LHCN-M2 (cell line): ENCODE data around the gene EML1. TPM values are rescaled to one million over a fixed set of nuclear protein-coding genes. Genes with fewer than 3 reads are reported as not detected.

ENCODE experiments used
- DNase-seq: peaks from one replicate; pipeline ENCODE4 v3.0.0-alpha.2; 2012; ENCODE audit warnings: low read depth
- polyA plus RNA-seq: library from polyadenylated mRNA; unstranded; fragments of >200 nt; gene quantifications from one replicate; pipeline ENCODE4 v1.2.1, GENCODE V29; 2012; ENCODE audit warnings: missing spikeins
- total RNA-seq: library from RNA; depleted of rRNA; stranded (reverse); fragments of >200 nt; gene quantifications from 2 replicates; pipeline ENCODE4 v1.2.3, GENCODE V29; 2014; rRNA removed

The EML1 gene, protein sequence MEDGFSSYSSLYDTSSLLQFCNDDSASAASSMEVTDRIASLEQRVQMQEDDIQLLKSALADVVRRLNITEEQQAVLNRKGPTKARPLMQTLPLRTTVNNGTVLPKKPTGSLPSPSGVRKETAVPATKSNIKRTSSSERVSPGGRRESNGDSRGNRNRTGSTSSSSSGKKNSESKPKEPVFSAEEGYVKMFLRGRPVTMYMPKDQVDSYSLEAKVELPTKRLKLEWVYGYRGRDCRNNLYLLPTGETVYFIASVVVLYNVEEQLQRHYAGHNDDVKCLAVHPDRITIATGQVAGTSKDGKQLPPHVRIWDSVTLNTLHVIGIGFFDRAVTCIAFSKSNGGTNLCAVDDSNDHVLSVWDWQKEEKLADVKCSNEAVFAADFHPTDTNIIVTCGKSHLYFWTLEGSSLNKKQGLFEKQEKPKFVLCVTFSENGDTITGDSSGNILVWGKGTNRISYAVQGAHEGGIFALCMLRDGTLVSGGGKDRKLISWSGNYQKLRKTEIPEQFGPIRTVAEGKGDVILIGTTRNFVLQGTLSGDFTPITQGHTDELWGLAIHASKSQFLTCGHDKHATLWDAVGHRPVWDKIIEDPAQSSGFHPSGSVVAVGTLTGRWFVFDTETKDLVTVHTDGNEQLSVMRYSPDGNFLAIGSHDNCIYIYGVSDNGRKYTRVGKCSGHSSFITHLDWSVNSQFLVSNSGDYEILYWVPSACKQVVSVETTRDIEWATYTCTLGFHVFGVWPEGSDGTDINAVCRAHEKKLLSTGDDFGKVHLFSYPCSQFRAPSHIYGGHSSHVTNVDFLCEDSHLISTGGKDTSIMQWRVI
- total RNA-seq, result 27.2 and 27.8 TPM in 2 replicates
- 7.0 TPM for polyA plus RNA-seq

DNA sequence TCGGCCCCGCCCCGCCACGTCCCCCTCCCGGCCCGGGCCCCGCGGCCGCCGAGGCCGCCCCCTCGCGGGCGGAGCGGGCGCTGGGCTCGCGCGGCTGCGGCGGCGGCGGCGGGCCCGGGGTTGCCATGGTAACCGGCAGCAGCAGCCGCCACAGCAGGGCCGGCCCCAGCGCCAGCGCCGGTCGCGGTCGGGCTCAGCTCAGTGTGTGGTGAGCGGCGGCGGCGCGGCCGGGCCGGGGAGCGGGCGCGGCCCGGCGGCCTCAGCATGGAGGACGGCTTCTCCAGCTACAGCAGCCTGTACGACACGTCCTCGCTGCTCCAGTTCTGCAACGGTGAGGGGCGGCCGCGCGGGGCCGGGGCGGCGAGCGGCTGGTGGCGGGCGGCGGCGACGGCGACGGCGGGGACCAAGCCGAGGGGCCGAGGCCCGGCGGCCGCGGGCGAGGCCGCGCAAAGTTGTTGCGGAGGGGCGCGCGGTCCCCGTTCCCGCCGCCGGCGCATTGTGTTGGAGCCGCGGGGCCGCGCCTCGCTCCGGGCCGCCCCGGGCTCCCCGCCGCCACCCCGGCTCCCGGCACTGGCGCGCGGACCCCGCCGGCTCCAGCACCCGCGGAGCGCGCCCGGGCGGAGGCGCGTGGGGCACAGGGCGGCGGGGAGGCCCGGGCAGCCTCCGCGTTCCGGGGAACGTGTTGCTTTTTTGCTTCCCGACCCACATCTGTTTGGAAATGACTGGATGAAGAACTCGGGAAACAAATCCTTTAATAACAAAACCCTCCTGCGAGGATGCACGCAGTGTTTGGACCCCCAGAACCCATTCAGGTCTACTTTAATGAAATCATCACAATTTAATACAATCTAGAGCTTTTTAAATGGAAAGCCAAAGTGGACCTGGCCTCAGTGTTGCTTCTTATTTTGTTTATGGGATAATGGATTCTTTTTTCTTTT lies at the start of gene EML1:
TSS of gene EML1 (plus strand) at position 201 of the 938 bp plus-strand sequence. CDS start at position 265, 64 bp downstream.
- DNase-seq, result peak; percentile 76

DNA sequence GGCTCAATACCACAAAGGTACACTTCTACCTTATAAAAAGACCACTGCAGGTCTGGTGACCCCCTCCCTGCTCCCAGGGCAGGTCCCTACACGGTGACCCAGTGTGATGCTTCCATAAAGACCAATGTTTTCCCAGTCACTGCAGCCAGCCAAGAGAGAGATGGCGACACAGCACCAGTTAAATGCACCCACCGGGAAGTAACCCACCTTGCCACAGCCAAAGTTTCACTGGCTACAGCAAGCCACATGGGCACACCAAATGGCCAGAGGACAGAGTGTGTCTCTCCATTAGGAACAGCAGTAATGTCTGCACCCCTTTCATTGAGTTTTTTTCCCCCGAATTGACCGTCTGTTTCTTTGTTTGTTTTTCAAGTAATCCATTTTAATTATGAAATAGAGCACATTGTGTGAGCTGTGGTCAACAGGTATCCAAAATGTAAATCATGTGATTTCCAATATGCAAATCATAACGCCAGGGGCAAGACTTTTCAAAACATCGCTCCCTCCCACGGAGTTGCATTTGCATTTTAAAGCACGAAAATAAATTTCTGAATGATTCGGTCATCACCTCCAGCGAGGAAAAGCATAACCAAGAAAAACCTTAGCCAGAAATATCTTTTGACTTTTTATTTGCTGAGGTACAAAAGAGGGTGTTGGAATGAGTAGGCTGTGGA lies 48.9 kb upstream of the EML1 start:
- no peak for DNase-seq

DNA sequence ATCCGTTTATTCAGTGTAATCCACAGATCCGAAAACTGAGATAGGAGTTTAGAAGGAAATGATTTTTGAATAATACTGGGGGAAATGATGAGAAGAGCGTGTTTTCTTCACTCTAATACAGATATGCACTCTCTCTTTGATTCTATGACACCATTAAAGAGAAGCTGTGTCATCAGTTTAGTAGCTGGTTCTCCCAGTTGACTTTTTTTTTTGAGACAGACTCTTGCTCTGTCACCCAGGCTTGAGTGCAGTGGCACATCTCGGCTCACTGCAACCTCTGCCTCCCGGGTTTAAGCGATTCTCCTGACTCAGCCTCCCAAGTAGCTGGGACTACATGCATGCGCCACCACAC lies 48.4 kb upstream of the EML1 start:
- DNase-seq, result no peak

DNA sequence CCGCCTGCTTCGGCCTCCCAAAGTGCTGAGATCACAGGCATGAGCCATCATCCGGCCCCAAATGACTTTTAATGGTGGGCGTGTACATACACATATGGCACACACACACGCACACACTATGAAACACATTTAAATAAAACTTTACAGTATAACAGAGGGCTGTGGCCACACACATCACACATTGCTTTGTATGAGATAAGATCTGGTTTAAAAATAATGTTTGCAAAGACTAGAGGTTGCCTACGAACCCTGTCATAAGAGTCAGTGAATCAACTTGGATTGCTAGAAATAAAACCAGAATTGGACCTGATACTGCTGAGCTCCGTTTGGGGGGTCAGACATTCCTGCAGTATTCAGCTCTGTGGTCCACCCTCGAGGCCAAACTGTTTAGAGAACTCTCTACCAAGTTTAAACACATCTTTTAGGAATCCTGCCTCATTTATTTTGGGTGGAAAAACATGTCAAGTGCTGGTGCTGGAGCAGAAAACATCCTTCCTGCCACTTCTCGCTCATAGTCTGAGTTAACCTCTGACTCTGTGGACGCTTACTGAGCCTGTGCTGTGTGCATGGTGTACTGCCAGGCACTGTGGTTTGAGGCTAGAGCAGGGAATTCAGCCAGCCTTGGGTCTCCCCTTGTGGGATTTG lies 47.8 kb upstream of the EML1 start:
- no peak for DNase-seq

DNA sequence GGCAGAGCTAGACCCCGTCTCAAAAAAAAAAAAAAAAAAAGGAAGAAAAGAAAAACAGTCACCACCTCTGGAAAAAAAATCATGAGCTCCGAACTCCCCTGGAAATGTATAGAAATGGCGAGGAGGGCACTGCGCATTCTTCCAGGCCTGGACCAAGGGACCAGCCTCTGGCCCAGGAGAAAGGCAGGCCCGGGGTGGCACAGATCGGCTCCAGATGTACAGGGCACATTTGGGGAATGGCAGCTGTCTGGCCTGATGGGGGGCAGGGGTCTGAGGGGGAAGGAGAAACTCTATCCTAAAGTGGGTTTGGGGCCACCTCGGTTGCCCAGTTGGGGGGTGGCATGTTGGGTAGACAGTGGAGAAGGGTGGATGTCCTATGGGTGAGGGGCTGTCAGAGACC lies 46.0 kb upstream of the EML1 start:
- DNase-seq, result no peak

DNA sequence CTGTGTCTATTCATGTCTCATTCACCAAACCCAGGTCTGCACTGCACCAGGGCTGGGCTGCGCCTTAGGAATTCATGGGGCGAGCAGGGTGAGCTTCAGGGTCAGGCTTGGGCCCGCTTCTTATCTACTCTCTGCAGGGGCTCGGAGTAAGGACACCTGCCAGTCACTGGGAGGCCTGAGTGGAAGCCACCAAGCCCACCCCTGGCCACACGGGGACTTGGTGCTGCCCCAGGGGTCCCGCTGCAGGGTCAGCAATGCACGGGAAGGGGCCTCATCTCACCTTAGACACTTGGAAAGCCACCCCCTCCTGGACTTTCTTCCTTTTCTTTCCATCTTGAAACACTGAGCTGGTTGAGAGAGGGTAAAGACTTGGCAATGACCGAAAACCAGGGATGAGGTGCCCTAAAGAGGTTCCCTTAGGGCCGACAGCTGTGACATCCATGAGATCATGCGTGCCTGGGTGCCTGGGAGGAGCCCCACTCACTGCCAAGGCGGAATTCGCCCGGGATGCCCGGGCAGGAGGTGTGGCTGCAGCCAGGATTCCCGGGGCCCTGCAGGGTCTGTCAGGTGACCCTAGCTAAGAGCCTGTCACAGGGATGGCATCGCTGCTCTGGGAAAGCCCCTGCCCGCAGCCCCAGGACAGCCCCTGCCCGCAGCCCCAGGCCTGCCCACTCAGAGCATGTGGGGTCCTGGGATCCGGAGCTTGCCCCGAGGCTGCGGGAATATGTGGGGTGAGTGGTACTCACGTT lies 45.5 kb upstream of the EML1 start:
- no peak for DNase-seq

DNA sequence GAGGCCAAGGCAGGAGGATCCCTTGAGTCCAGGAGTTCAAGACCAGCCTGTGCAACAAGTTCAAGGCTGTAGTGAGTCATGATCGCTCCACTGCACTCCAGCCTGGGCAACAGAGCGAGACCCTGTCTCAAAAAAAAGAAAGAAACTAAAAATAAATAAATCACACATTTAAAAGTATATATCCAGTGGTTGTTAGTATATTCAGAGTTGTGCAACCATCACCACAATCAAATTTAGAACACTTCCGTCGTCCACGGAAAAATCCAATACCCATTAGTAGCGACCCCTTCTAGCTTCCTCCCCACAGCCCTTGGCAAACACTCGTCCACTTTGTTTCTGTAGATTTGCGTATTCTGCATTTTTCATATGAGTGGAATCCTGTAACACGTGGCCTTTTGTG lies 44.7 kb upstream of the EML1 start:
- DNase-seq, result no peak

DNA sequence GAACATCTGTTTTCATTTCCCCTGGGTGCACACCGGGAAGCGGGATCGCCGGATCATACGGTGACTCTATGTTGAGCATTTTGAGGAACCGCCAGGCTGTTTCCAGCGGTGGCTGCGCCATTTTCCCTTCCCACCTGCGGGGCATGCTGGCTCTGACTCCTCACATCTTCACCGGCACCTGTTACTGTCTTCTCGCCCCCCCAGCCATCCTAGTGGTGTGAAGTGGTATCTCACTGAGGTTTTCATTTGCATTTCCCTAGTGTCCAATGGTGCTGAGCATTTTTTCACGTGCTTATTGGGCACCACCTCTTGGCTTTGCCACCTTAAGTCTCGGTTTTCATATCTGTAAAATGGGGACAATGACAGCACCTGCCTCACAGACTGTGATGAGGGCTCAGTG lies 44.1 kb upstream of the EML1 start:
- DNase-seq, result no peak

DNA sequence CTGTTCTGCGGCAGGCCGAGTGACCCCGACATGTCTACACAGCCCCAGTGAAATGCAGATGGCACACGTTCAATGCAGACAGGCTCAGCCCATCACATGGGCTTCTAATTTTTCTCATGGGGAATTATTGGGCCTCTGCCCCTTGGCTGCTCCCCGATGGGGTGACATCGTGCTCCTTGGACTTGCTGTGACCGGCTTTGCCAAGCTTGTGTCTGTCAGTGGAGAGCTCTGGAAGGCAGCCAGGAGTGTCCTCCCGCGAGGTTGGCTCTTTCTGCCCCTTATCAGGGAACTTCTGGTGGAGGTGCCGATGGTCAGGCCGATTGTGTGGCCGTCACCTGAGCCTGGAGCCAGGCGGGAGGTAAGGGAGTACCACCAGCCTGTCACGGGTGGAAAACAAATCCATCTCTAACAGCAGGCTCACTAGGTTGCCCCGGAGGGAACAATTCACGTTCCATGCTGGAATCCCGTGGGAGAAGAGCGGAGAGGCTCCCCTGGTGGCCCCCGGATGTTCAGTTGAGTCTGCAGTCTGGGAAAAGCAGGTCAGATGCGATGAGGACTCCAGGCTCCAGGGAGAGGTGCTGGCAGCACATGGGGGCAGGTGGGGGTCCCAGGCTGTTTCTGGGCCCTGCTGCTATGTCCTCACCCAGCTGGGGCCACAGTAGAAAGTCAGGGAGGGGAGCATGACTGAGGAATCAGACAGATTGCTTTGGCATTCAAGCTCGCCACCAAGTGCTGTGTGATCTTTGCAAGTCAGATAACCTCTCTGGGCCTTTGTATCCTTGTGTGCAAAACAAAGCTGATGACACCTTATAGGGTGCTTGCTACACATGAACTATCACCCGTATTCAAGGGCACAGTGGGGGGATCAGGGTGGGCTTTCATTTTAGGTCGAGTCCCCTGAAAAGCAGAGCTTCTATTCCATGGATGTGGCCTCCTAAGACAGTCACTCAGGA lies 43.2 kb upstream of the EML1 start:
- no peak for DNase-seq

DNA sequence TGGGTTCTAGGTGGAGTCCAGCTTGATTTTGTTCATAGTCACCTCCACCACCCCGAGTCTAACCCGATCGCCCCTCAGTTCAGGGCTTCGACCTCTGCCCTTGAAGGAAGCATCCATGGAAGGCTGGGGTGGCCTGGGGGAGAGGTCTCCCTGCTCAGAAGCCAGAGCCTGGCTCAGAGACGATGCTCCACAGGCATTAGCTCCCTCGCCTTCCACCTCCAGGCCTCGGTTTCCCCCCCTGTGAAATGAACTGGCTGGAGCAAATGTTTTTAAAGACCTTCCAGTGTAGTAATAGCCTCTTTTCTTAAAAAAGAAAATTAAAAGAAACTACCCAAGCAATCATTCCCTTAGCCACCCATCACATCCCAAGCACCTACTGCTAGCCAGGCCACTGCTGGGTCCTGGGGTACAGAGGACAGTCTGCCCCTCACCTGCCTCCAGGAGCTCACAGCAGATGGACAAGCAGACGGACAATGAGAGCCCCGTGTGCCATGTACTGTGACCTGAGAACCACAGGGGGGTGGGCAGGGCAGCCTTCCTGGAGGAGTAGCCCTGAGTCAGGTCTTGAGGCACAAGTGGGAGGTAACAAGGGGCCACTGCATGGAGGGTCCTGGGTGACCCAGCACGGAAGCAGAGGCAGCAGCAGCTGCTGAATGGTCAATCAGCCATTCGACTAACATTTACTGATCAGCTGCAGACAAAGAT lies 42.3 kb upstream of the EML1 start:
- no peak for DNase-seq

DNA sequence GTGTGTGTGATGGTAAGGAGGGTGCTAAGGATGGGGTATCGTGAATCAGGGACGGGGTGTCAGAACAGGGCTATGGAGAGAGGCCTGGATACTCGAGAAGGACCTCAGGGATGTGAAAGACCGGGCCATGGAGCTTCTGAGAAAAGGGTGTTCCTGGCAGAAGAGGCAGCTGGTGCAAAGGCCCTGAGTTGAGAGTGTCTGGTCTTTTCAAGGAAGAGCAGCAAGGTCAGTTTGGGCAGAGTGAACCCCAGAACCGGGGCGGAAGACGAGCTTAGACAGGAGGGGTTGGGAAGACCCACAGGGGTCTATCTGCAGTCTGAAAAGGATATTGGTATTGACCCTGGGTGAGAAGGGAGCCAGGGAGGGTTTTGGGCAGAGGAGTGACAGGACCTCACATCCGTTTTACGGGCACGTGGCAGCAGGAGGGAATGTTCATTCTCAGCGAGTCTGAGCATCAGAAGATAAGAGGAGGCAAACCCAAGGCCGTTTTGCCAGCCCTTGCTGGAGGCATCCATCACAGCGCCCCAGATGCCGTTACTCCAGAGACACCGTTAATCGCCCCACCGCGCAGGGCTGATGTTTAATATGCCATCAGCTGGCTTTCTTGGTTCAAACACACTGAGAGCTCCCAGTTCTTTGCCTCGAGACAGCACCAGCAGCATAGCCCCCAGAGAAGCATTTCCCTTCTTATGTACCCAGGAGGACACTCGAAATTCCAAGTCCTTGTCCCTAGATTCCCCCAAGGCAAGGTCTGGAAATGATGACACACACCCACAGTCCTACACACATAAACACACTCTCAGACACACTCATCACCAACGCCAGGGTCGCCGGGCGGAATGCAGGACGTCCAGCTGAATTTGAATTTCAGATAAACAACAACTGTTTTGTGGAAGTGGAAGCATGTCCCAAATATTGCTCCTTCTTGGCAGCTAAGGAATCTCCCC lies 41.4 kb upstream of the EML1 start:
- DNase-seq, result peak; percentile 63

DNA sequence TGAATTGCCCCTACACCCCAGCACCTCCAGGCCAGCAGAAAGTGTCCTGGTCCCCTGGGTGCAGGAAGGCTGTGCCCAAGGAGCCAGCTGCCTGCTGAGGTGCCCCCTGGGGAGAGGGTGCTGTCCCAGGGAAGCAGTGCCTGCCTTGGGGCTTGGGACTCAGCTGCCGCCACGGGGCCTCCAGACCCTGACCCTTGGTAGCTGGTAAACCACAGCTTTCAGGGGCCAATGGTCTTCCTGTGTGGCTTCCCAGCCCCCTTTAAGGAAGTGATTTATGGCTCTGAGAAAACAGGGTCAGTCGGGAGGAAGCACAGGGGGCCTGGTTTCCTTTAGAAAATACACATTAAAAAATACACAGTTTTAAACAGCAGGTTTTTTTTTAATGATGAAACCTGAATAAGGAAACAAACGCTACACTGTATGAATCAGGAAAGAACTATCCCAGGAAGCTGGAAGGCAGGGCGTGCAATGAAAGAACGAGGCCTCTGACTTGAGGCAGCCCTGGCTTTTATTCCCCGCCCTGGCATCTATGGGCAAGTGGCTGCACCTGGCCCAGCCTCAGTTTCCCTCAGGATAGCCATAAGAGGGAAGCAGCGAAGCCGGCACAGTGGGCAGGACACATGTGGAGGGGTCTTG lies 40.6 kb upstream of the EML1 start:
- DNase-seq, result peak; percentile 70

DNA sequence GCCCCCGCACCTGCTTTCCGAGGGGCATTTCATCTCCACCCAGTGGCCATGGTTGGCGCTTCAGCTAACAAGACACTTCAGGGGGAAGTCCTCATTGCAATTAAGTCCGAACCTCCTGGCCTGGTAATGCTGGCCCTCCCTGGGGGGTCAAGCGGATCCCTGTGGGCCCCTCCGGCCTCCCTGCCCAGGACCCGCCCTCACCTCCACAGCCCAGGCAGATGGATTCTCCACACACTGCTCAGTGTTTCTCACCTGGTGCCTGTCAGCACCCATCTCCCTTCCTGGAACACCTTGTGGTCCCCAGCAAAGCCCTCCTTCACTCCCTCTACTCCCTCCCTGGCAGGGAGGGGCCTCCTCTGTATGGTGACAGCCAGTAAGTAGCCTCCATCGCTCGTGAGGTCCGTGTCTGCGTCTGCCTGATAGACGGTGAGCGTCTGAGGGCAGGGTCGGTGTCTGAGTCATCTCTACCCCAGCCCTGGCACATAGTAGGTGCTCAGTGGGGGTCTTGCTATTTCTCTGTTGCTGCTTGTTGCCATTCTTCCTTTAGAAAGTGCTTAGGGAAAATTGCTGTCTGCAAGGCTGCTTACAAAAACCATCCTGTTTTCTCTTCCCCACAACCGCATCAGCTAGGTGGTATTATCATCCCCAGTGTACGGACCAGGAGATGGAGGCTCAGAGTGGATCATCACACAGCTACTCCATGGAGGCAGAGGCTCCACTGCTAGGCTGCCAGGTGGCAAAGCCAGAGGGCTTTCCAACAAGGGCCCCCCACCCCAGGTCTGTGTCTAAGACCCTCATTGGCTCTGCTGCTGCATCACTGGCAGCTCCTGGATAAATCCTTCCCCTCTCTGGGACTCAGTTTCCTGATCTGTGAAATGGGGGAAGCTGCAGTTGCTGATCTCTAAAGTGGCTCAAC lies 39.7 kb upstream of the EML1 start:
- DNase-seq, result no peak

DNA sequence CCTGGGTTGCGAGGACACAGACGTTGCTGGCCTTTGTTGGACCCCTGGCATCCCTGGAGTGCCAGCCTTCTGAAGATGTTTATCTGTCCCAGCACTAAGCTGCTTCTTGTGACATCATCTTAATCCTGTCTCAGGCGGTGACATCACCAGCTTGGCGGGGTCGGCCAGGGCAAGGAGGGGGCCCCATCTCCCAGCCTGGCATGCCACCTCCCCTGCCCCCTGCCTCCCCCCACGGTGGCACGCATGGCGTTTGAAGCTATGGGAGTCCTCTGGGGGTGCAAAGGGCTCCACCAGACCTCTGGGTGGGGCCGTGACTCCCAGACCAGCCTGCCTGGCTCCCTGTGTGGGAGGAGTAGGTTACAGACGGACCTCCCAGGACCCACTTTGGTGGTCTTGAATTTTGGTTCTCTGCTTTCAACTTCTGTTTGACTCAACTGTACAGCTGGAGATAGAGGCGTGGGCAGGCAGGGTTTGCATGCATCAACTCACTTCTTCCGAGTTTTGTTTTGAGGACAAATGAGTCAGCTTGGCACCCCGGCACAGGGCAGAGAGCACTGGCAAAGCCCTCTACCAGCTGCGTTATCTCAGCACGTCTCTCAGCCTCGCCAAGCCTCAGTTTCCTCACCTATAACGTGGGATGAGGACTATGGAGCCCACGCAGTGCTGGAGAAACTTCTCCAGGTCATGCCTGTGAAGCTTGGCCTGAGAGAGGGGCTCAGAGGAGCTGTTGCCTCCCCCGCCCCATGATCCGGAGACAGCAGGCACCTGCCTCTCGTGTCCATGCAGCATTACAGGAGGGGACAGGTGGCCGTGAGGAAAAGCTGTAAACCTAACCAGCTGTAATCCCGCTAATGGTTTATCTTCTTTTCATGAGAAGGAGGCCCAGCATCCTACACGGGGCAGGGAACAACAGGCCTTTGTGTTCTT lies 38.8 kb upstream of the EML1 start:
- DNase-seq, result peak; percentile 90
